Ishikawa (cell line): Measurements from ENCODE around the gene PDE2A.
A peak's percentile ranks its signal among the peaks of the same experiment; 100 is the strongest.

Source experiments
- CEBPB ChIP-seq: IDR thresholded peaks from 2 replicates; pipeline ENCODE4 v1.6.1; 2012
- CREB1 ChIP-seq: IDR thresholded peaks from 2 replicates; pipeline ENCODE4 v1.6.1; 2012; ENCODE audit warnings: low read depth
- EGR1 ChIP-seq: IDR thresholded peaks from 2 replicates; pipeline ENCODE4 v1.6.1; 2012
- EP300 ChIP-seq: IDR thresholded peaks from 2 replicates; pipeline ENCODE4 v1.6.1; 2012; ENCODE audit warnings: borderline replicate concordance
- FOXM1 ChIP-seq: IDR thresholded peaks from 2 replicates; pipeline ENCODE4 v1.6.1; 2012; ENCODE audit warnings: low read depth, borderline replicate concordance
- MAX ChIP-seq: IDR thresholded peaks from 2 replicates; pipeline ENCODE4 v1.6.1; 2012
- NFIC ChIP-seq: IDR thresholded peaks from 2 replicates; pipeline ENCODE4 v1.6.1; 2012
- RAD21 ChIP-seq: IDR thresholded peaks from 2 replicates; pipeline ENCODE4 v1.6.1; 2012; ENCODE audit warnings: low read depth
- REST ChIP-seq: IDR thresholded peaks from 2 replicates; pipeline ENCODE4 v1.6.1; 2012; ENCODE audit warnings: low read depth, mild to moderate bottlenecking
- TAF1 ChIP-seq: IDR thresholded peaks from 2 replicates; pipeline ENCODE4 v1.6.1; 2012; ENCODE audit warnings: low read depth, mild to moderate bottlenecking
- TCF12 ChIP-seq: IDR thresholded peaks from 2 replicates; pipeline ENCODE4 v1.6.1; 2012; ENCODE audit warnings: low read depth
- TEAD4 ChIP-seq: IDR thresholded peaks from 2 replicates; pipeline ENCODE4 v1.6.1; 2012
- USF1 ChIP-seq: IDR thresholded peaks from 2 replicates; pipeline ENCODE4 v1.6.1; 2012
- YY1 ChIP-seq: IDR thresholded peaks from 2 replicates; pipeline ENCODE4 v1.6.1; 2012; ENCODE audit warnings: low read depth
- ZBTB7A ChIP-seq: IDR thresholded peaks from 2 replicates; pipeline ENCODE4 v1.6.1; 2012; ENCODE audit warnings: low read depth

PDE2A gene

GRCh38 chr11:72594493-72595291, 79.5 kb downstream of the PDE2A start:
- no peak for TF ChIP-seq CEBPB
- no peak for TF ChIP-seq TEAD4
- TF ChIP-seq RAD21, result no peak
- TF ChIP-seq NFIC, result no peak
- no peak for TF ChIP-seq FOXM1

GRCh38 chr11:72592698-72593495, 81.3 kb downstream of the PDE2A start:
- TF ChIP-seq TCF12 (no peak), NFIC (no peak), ZBTB7A (no peak), REST (no peak), CREB1 (no peak), TAF1 (no peak)

- TF ChIP-seq CREB1 (no peak), EGR1 (no peak), EP300 (peak; percentile 55), ZBTB7A (no peak), TCF12 (peak; percentile 66), TEAD4 (0 out of 2 replicates have a peak, but pooled peaks have one; percentile 12)
These were observed 82.3 kb downstream of the PDE2A start for GRCh38 chr11:72591785-72592502.

- TF ChIP-seq TEAD4 (no peak), RAD21 (no peak), REST (no peak), TCF12 (no peak), EGR1 (no peak), NFIC (no peak), MAX (no peak), EP300 (no peak), YY1 (no peak), TAF1 (no peak), FOXM1 (no peak)
These were observed 83.2 kb downstream of the PDE2A start for GRCh38 chr11:72591023-72591422.

- TF ChIP-seq ZBTB7A (peak; percentile 77), RAD21 (peak; percentile 63), MAX (no peak), USF1 (0 out of 2 replicates have a peak, but pooled peaks have one; percentile 33), TEAD4 (no peak)
These were observed 84.1 kb downstream of the PDE2A start for GRCh38 chr11:72589802-72590761.
